GM21381 (cell line): ENCODE data around the gene SV2B.
"Not testable (repeated sequence)": the region's sequence is repeated elsewhere in the genome, so short reads cannot be mapped to it uniquely, and the experiment has no call there.

ENCODE experiments used
- ATAC-seq: cut with Tn5 transposase; IDR thresholded peaks from one replicate; pipeline ENCODE4 v1.9.1; 2021; ENCODE audit warnings: mild to moderate bottlenecking, moderate library complexity; ENCODE audit not compliant: unreplicated experiment

The SV2B gene

GRCh38 chr15:91304210-91304609, 204.2 kb downstream of the SV2B start:
- ATAC-seq = no peak

- no peak for ATAC-seq
Measured at GRCh38 chr15:91304786-91305185, 204.7 kb downstream of the SV2B start.

GRCh38 chr15:91306144-91306543, 206.1 kb downstream of the SV2B start:
- no peak for ATAC-seq

- ATAC-seq = no peak
Measured at GRCh38 chr15:91307601-91308000, 207.5 kb downstream of the SV2B start.

DNA sequence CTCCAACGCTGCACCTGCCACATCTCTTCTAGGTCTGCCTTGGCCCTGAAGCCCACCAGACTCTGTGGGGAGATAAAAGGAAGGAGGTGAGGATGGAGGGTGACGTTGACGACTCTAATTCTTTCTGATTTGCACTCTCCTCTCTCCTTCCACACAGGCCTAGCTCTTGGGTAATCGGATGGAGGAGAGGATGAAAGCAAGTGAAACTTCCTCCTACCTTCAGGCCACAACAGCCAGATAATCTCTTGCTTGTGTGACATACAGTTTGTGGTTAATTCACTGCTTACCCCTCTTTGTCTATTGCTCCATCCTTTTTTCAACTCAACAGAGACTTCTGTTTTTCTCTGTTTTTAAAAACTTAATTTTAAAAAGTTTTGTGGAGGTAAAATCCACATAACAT, 208.1 kb downstream of the SV2B start:
- ATAC-seq = no peak

- no peak for ATAC-seq
Measured at GRCh38 chr15:91308855-91309254, 208.8 kb downstream of the SV2B start.

- no peak for ATAC-seq
Measured at GRCh38 chr15:91311986-91312385, 211.9 kb downstream of the SV2B start.

DNA sequence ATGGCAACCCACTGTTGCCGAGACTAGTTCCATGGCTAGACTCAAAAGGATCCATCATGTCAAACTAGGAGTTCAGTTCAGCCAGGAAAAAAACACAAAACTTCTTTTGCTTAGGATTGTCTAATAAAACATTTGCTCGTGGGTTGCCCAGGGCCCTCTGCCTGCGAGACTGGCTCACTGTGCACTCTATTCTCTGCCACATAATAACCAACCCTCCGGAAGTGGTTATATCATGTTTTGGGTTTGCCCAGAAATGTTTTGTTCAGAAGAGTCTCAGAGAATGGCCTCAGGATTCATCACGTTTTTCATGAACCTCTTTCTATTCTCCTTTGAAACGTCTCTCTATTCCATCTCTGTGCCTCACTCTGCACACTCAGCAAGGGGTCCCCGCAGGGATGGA, 216.1 kb downstream of the SV2B start:
- ATAC-seq = no peak

DNA sequence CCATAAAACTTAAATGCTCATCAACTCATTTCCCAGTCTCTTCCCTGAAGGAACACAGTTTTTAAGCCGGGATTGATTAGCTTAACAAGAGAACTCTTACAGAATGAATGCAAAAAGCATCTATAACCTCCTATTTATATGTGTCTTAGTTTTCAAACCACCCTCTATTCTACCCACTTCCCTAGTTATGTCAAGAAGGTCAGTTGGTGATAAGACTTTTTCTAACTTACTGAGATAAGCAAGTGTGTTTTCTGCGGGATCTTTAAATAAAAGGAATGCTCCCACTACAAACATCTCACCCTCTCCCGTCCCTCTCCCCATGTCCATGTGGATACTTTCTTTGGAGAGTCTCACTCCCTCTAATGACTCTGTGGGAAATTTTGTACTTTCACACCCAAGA, 218.5 kb downstream of the SV2B start:
- ATAC-seq = no peak

DNA sequence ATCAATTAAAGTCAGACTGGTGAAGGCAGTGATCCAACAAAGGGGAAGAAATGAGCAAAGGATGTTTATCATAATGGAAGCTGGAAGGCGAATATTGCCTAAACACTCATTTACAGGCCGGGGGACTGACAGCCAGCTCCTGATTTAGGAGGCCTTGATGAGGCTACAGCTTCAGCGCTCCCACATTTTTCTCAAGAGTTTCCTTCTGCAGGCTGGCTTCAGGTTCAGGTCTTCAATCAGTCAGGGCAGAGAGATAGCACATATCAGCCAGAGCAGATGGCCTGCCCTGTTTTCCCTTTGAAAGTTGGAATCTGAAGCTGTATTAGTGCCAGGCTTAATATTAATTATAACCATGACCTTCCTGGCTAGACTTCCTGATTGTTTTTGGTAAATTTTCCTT, 218.9 kb downstream of the SV2B start:
- no peak for ATAC-seq

GRCh38 chr15:91319371-91320059, 219.5 kb downstream of the SV2B start:
- ATAC-seq = no peak

GRCh38 chr15:91320101-91320500, 220.0 kb downstream of the SV2B start:
- ATAC-seq = no peak

DNA sequence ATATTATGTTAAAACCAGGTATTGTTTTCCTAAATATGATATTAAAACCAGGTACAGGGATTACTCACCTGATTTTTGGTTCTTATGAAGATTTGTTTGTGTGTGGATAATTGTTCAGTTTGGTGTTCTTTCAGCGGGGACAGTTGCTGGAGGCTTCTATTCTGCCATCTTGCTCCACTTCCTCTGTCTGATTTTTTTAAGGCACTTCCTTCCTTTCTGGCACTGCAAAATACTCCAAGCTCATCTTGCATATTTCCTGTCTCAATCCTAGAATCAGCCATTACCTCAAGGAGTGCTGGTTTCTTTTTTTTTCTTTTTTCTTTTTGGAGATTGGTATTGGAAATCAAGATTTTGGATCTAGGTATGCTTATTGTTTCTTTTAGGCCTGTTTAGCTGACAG, 229.9 kb downstream of the SV2B start:
- ATAC-seq = no peak

DNA sequence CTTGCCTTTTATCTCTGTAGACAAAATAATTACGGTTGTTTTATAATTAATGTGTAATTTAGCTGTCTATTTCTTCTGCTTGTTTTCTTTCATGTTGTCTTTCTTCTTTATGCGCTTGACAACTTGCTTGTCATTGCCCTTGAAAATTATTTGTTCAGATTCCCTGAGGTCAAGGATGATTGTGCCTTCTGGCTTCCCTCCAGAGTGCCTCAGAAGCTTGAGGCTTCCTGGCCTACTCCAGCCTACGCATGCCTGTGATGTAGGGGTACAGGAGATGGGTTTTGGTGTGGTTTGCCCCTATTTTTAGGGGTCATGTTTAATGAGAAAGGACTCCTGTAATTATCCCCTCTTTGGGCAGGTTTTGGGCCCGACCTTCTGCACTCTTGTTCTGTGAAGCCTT, 231.5 kb downstream of the SV2B start:
- no peak for ATAC-seq

DNA sequence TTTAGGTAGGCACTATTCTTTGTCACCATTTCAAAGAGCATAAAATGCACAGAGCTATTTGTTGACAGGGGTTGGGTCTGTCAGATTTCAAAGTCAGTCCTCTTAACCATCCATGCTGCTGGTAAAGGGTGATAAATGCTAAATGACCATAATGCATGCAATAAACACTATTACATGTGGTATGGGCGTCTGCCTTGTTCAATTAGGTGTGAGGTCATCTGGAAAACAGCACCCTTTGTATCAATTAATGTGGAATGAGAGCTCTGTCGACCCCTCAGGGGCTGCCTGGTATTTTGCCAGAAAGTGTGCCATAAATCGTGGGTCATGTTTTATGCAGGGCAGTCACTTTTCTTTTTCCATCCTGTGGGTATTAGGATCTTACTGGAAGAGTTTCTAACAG, 235.6 kb downstream of the SV2B start:
- no peak for ATAC-seq

GRCh38 chr15:91336687-91337086, 236.6 kb downstream of the SV2B start:
- no peak for ATAC-seq

- no peak for ATAC-seq
Measured at GRCh38 chr15:91338766-91339165, 238.7 kb downstream of the SV2B start.

GRCh38 chr15:91342097-91342496, 242.0 kb downstream of the SV2B start:
- no peak for ATAC-seq

- not testable (repeated sequence) for ATAC-seq
Measured at GRCh38 chr15:91344912-91345311, 244.9 kb downstream of the SV2B start.

DNA sequence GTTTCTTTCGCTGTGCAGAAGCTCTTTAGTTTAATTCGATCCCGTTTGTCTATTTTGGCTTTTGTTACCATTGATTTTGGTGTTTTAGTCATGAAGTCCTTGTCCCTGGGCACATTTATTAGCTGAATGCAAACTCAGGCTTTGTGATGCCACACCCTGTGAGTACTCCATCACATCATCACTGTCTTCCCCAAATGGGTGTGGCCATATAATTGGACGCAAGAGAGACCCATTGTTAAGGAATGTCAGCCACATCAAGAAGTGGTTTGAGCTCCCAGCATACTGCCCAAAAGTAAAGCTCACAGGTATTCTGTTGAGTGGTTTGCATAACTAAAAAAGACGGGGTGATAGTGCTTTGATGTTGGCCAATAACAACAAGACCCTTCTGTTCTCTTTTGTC, 245.7 kb downstream of the SV2B start:
- ATAC-seq = no peak

DNA sequence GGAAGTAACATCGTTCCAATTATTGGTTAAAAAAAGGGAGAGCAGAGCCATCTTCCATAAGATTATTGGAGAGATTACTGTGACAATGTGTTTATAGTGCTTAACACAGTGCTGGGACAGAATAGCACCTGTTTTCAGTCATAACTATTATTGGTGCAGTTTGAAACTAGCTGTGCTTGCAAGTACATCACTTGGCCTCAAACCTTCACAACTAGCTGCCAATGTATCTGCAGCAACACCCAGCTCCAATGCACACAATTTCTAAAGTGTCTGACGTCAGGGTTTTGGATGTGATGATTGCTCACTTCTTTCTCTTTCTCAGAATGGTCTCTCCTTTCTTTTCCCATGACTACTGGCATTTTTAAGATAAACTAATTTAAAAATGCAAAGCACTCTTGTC, 246.2 kb downstream of the SV2B start:
- ATAC-seq = no peak

- no peak for ATAC-seq
Measured at GRCh38 chr15:91348752-91349500, 248.9 kb downstream of the SV2B start.
